Measurements from ENCODE around the gene DBP.
"Not testable (repeated sequence)": the region's sequence is repeated elsewhere in the genome, so short reads cannot be mapped to it uniquely, and the experiment has no call there.

DBP gene

GRCh38 chr19:48641850-48642249, 4.7 kb upstream of the DBP start:
- DNase-seq (ENCODE audit: low spot score): no peak
- no peak for FAIRE-seq

- no peak for FAIRE-seq
- no peak for DNase-seq (ENCODE audit: low spot score)
Observed at GRCh38 chr19:48639483-48640375, 2.5 kb upstream of the DBP start.

- no peak for FAIRE-seq
Observed at GRCh38 chr19:48638831-48639381, 1.7 kb upstream of the DBP start.

GRCh38 chr19:48637948-48638830, 1.0 kb upstream of the DBP start:
- DNase-seq (ENCODE audit: low spot score): peak; percentile 86
- FAIRE-seq: no peak

More at GRCh38 chr19:48638831-48639381, 1.7 kb upstream of the DBP start:
- DNase-seq (ENCODE audit: low spot score): no peak

GRCh38 chr19:48637449-48637947, 319 bp upstream of the DBP start:
- DNase-seq (ENCODE audit: low spot score) (peak; percentile 95), FAIRE-seq (peak; percentile 20)

- FAIRE-seq (no peak), DNase-seq (ENCODE audit: low spot score) (no peak)
Observed at GRCh38 chr19:48635966-48636858, 967 bp downstream of the DBP start.

GRCh38 chr19:48635263-48635965, 1.8 kb downstream of the DBP start:
- FAIRE-seq (no peak), DNase-seq (ENCODE audit: low spot score) (peak; percentile 84)

- FAIRE-seq (peak; percentile 91), DNase-seq (ENCODE audit: low spot score) (peak; percentile 92)
Observed at GRCh38 chr19:48634424-48635262, 2.5 kb downstream of the DBP start.

GRCh38 chr19:48634036-48634342, 3.2 kb downstream of the DBP start:
- DNase-seq (ENCODE audit: low spot score) (no peak), FAIRE-seq (no peak)

- no peak for FAIRE-seq
Observed at GRCh38 chr19:48633148-48634035, 3.8 kb downstream of the DBP start.

GRCh38 chr19:48632692-48633147, 4.5 kb downstream of the DBP start:
- DNase-seq (ENCODE audit: low spot score) (no peak), FAIRE-seq (no peak)

More at GRCh38 chr19:48633148-48634035, 3.8 kb downstream of the DBP start:
- DNase-seq (ENCODE audit: low spot score): no peak

- not testable (repeated sequence) for FAIRE-seq; DNase-seq (ENCODE audit: low spot score)
Observed at GRCh38 chr19:48632286-48632685, 4.9 kb downstream of the DBP start.

- DNase-seq (ENCODE audit: low spot score): no peak
Observed at GRCh38 chr19:48631225-48631624, 6.0 kb downstream of the DBP start.

GRCh38 chr19:48630296-48631063, 6.7 kb downstream of the DBP start:
- DNase-seq (ENCODE audit: low spot score): no peak
- no peak for FAIRE-seq

More at GRCh38 chr19:48631225-48631624, 6.0 kb downstream of the DBP start:
- FAIRE-seq: no peak

GRCh38 chr19:48629599-48630295, 7.4 kb downstream of the DBP start:
- DNase-seq (ENCODE audit: low spot score) (no peak), FAIRE-seq (no peak)

- FAIRE-seq: no peak
- DNase-seq (ENCODE audit: low spot score): no peak
Observed at GRCh38 chr19:48629297-48629598, 7.9 kb downstream of the DBP start.
